ENCODE data around the gene TICAM1. TPM values are rescaled to one million over a fixed set of nuclear protein-coding genes. Genes with fewer than 3 reads are reported as not detected.
"Not testable (repeated sequence)": the region's sequence is repeated elsewhere in the genome, so short reads cannot be mapped to it uniquely, and the experiment has no call there.

TICAM1 gene
- total and polyA plus RNA-seq, 2 experiments from 2014 or later = 3.7 to 21.3 TPM

DNA sequence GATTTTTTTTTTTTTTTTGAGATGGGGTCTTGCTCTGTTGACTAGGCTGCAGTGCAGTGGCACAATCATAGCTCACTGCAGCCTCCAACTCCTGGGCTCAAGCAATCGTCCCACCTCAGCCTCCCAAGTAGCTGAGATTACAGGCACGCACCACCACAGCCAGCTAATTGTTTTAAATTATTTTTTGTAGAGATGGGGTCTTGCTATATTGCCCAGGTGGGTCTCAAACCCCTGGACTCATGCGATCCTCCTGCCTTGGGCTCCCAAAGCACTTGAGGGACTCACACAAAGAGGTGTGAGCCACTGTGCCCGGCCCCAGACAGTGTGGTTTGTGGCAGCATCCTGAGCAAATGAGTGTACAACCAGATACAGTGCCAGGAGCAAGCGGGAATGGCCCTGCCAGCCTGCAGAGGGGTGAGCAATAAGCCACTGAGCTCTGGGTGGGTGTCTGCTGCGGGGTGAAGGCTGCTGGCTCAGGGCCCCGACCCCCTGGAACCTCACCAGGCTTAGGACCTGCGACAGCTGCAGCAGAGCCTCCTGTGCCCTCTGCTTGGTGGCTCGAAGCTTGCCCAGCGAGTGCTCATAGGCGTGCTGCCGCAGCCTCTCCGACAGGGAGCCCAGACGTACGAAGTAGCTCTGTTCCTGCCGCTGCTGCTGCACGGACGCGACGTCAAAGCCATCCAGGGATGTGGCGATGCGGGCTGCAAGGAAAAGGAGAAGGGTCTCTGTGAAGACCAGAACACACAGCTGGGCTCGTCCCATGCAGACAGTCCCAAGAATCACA is 15.9 kb upstream of the TICAM1 start:
- no peak overlapping the region for H3K27ac ChIP-seq
- no peak for TF ChIP-seq CTCF (IDR thresholded peaks at IDR 0.05; ENCODE audit: poor library complexity)
- TF ChIP-seq EZH2 (IDR thresholded peaks at IDR 0.05; ENCODE audit: borderline replicate concordance) = no peak
- no peak for TF ChIP-seq EZH2phosphoT487 (IDR thresholded peaks at IDR 0.05; ENCODE audit: low read depth, severe bottlenecking, unreplicated experiment)
- no peak overlapping the region for H3K4me2 ChIP-seq
- no peak overlapping the region for H3K4me3 ChIP-seq
- 98% methylated on average over 23 of the region's 23 CpGs for WGBS (ENCODE audit: low lambda C conversion rate, missing lambda C conversion rate)
- H3K9me2 ChIP-seq (replicated peaks; ENCODE audit: insufficient read depth) = no peaks in the 10 kb centered on the region
- H3K36me3 ChIP-seq (replicated peaks; ENCODE audit: insufficient read depth, low read depth) = no peaks in the 10 kb centered on the region
- H3K79me2 ChIP-seq = no peaks in the 10 kb centered on the region
- no peak overlapping the region for H2AFZ ChIP-seq
- no peaks in the 10 kb centered on the region for H4K20me1 ChIP-seq (ENCODE audit: insufficient read depth, poor library complexity, severe bottlenecking)
- H3K4me1 ChIP-seq (ENCODE audit: insufficient read depth) = no peaks in the 10 kb centered on the region
- H3K9me3 ChIP-seq (ENCODE audit: low read depth) = no peaks in the 10 kb centered on the region
- H3K27me3 ChIP-seq = no peaks in the 10 kb centered on the region
- no peak for DNase-seq (ENCODE audit: low spot score)

DNA sequence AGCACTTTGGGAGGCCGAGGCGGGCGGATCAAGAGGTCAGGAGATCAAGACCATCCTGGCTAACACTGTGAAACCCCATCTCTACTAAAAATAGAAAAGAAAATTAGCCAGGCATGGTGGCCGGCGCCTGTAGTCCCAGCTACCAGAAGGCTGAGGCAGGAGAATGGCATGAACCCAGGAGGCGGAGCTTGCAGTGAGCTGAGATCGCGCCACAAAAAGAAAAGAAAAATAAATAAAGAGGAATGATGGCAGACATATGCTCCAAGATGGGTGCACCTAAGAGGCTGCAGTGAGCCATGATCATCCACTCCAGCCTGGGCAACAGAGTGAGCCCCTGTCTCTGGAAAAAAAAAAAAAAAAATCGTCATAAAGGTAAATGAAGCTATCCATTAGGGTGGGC is 14.5 kb upstream of the TICAM1 start:
- not testable (repeated sequence) for H3K9me2 ChIP-seq (replicated peaks; ENCODE audit: insufficient read depth); H3K4me1 ChIP-seq (ENCODE audit: insufficient read depth); H3K27me3 ChIP-seq; H3K9me3 ChIP-seq (ENCODE audit: low read depth); DNase-seq (ENCODE audit: low spot score); H3K4me2 ChIP-seq; H3K79me2 ChIP-seq; H3K4me3 ChIP-seq; H3K36me3 ChIP-seq (replicated peaks; ENCODE audit: insufficient read depth, low read depth); H2AFZ ChIP-seq; H3K27ac ChIP-seq; H4K20me1 ChIP-seq (ENCODE audit: insufficient read depth, poor library complexity, severe bottlenecking)
- 86% methylated on average over 9 of the region's 9 CpGs for WGBS (ENCODE audit: low lambda C conversion rate, missing lambda C conversion rate)

DNA sequence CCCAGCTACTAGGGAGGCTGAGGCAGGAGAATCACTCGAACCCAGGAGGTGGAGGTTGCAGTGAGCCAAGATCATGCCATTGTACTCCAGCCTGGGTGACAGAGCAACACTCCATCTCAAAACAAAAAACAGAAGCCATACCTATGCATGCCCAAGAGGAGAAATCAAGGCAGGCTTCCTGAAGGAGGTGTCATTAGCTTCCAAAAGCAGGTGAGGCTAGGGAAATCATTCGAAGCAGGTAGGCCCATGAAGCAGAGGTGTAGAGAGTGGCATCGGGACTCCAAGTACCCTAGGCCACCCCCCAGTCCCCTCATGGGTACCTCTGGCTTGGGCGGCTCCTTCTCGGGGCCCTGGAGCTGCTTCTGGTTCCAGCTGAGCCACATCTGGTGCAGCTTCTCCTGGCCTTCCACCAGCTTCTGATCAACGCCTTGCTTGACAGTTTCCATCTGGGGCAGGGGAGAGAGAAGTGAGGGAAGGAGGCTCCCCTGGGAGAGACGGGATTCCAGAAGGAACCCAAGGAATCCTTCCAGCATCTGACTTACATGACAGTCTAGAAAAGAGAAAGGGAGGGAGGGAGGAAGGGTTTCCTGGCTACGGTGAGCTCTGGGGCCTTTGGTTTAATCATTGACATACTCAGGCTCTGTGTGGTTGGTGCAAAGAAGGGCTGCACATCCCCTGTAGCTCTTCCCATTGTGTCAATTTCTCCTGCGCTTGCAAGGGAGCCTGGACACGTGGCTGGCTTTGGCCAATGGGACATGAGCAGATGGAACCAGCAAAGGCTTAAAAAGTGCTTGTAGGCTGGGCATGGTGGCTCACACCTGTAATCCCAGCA is 13.1 kb upstream of the TICAM1 start:
- Histone ChIP-seq H3K9me2 (replicated peaks; ENCODE audit: insufficient read depth) (no peaks in the 10 kb centered on the region), H3K27ac (peak overlapping the region; percentile 43), H4K20me1 (ENCODE audit: insufficient read depth, poor library complexity, severe bottlenecking) (no peaks in the 10 kb centered on the region), H3K4me3 (no peak overlapping the region), H3K79me2 (no peaks in the 10 kb centered on the region), H2AFZ (no peak overlapping the region), H3K4me1 (ENCODE audit: insufficient read depth) (no peaks in the 10 kb centered on the region), H3K4me2 (no peak overlapping the region), H3K36me3 (replicated peaks; ENCODE audit: insufficient read depth, low read depth) (no peaks in the 10 kb centered on the region), H3K9me3 (ENCODE audit: low read depth) (no peaks in the 10 kb centered on the region), H3K27me3 (no peaks in the 10 kb centered on the region)
- no peak for DNase-seq (ENCODE audit: low spot score)
- TF ChIP-seq CTCF (IDR thresholded peaks at IDR 0.05; ENCODE audit: poor library complexity) = no peak
- no peak for TF ChIP-seq EZH2phosphoT487 (IDR thresholded peaks at IDR 0.05; ENCODE audit: low read depth, severe bottlenecking, unreplicated experiment)
- no peak for TF ChIP-seq EZH2 (IDR thresholded peaks at IDR 0.05; ENCODE audit: borderline replicate concordance)
- WGBS (ENCODE audit: low lambda C conversion rate, missing lambda C conversion rate) = 68% methylated on average over 10 of the region's 10 CpGs

DNA sequence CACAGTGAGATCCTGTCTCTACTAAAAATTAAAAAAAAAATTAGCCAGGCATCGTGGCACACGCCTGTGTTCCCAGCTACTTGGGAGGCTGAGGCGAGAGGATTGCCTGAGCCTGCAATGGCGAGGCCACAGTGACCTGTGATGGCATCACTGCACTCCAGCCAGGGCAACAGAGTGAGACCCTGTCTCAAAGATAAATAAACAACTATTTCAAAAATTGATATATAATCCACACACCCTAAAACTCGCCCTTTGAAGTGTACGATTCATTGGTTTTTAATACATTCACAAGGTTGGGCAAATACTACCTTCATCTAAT is 12.1 kb upstream of the TICAM1 start:
- Histone ChIP-seq H4K20me1 (ENCODE audit: insufficient read depth, poor library complexity, severe bottlenecking) (no peaks in the 10 kb centered on the region), H3K79me2 (no peaks in the 10 kb centered on the region), H3K4me3 (no peak overlapping the region), H3K4me2 (no peak overlapping the region), H2AFZ (no peak overlapping the region), H3K36me3 (replicated peaks; ENCODE audit: insufficient read depth, low read depth) (no peaks in the 10 kb centered on the region), H3K27ac (no peak overlapping the region), H3K27me3 (no peaks in the 10 kb centered on the region), H3K9me2 (replicated peaks; ENCODE audit: insufficient read depth) (no peaks in the 10 kb centered on the region), H3K9me3 (ENCODE audit: low read depth) (no peaks in the 10 kb centered on the region), H3K4me1 (ENCODE audit: insufficient read depth) (no peaks in the 10 kb centered on the region)
- DNase-seq (ENCODE audit: low spot score) = no peak
- no peak for TF ChIP-seq EZH2 (IDR thresholded peaks at IDR 0.05; ENCODE audit: borderline replicate concordance)
- no peak for TF ChIP-seq EZH2phosphoT487 (IDR thresholded peaks at IDR 0.05; ENCODE audit: low read depth, severe bottlenecking, unreplicated experiment)
- no peak for TF ChIP-seq CTCF (IDR thresholded peaks at IDR 0.05; ENCODE audit: poor library complexity)
- WGBS (ENCODE audit: low lambda C conversion rate, missing lambda C conversion rate) = 98% methylated on average over 6 of the region's 6 CpGs

All from hepatocyte (in vitro differentiated cells).